ENCODE measurements around the gene BUB3. TPM values are rescaled to one million over a fixed set of nuclear protein-coding genes. Genes with fewer than 3 reads are reported as not detected.

The BUB3 gene
- total and polyA plus RNA-seq, 2 experiments from 2014 or later: 92.0 to 131 TPM

DNA sequence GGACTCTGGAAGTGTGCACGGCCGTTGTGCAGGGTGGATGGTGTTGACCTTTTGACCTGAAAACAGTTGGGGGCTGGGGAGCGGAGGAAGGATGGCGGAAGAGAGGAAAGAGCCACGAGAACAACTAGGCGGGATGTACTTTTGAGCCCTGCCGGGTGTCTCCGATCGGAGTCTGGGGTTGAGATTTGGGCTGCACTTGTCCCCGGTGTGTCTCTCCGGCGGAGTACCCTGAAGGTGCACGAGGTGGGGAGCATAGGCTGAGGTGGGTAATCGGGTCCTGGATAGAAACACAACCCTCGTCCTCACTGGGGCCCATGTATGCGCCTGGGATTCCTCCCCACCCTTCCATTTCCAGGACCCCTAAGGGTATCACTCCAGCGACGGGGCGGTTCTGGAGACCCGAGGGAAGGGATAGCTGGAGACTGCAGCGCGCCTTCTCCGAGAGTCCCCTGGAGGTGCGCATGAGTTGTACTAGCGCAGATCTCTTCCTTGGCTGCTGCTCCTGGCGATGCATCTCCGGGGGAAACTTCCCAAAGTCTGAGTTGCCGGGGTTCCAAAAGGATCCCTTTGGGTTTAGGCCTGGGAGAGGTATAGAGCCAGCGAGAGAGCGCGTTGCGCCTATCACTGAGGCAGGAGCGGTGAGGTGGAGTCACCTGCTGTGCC, 10.9 kb upstream of the BUB3 start:
- Histone ChIP-seq H2AFZ (no peak overlapping the region), H3K4me1 (ENCODE audit: insufficient read depth) (no peaks in the 10 kb centered on the region), H4K20me1 (ENCODE audit: insufficient read depth, poor library complexity, severe bottlenecking) (no peaks in the 10 kb centered on the region), H3K27ac (no peak overlapping the region), H3K9me3 (ENCODE audit: low read depth) (no peaks in the 10 kb centered on the region), H3K4me2 (no peak overlapping the region), H3K79me2 (no peaks in the 10 kb centered on the region), H3K27me3 (peaks cover 98% of the 10 kb centered on the region), H3K36me3 (replicated peaks; ENCODE audit: insufficient read depth, low read depth) (no peaks in the 10 kb centered on the region), H3K9me2 (replicated peaks; ENCODE audit: insufficient read depth) (no peaks in the 10 kb centered on the region), H3K4me3 (no peak overlapping the region)
- 3% methylated on average over 33 of the region's 33 CpGs for WGBS (ENCODE audit: low lambda C conversion rate, missing lambda C conversion rate)
- DNase-seq (ENCODE audit: low spot score): no peak
- TF ChIP-seq CTCF (IDR thresholded peaks at IDR 0.05; ENCODE audit: poor library complexity) (no peak), EZH2 (IDR thresholded peaks at IDR 0.05; ENCODE audit: borderline replicate concordance) (peak; percentile 57), EZH2phosphoT487 (IDR thresholded peaks at IDR 0.05; ENCODE audit: low read depth, severe bottlenecking, unreplicated experiment) (no peak)

GRCh38 chr10:123143825-123144168, 10.4 kb upstream of the BUB3 start:
- 8% methylated on average over 10 of the region's 10 CpGs for WGBS (ENCODE audit: low lambda C conversion rate, missing lambda C conversion rate)
- Histone ChIP-seq H3K36me3 (replicated peaks; ENCODE audit: insufficient read depth, low read depth) (no peaks in the 10 kb centered on the region), H3K4me1 (ENCODE audit: insufficient read depth) (no peaks in the 10 kb centered on the region), H3K27ac (no peak overlapping the region), H4K20me1 (ENCODE audit: insufficient read depth, poor library complexity, severe bottlenecking) (no peaks in the 10 kb centered on the region), H3K79me2 (no peaks in the 10 kb centered on the region), H3K27me3 (peaks cover 98% of the 10 kb centered on the region), H3K4me3 (no peak overlapping the region), H3K9me2 (replicated peaks; ENCODE audit: insufficient read depth) (no peaks in the 10 kb centered on the region), H2AFZ (no peak overlapping the region), H3K9me3 (ENCODE audit: low read depth) (no peaks in the 10 kb centered on the region), H3K4me2 (no peak overlapping the region)
- DNase-seq (ENCODE audit: low spot score): no peak
- TF ChIP-seq CTCF (IDR thresholded peaks at IDR 0.05; ENCODE audit: poor library complexity): no peak
- TF ChIP-seq EZH2 (IDR thresholded peaks at IDR 0.05; ENCODE audit: borderline replicate concordance): no peak
- no peak for TF ChIP-seq EZH2phosphoT487 (IDR thresholded peaks at IDR 0.05; ENCODE audit: low read depth, severe bottlenecking, unreplicated experiment)

DNA sequence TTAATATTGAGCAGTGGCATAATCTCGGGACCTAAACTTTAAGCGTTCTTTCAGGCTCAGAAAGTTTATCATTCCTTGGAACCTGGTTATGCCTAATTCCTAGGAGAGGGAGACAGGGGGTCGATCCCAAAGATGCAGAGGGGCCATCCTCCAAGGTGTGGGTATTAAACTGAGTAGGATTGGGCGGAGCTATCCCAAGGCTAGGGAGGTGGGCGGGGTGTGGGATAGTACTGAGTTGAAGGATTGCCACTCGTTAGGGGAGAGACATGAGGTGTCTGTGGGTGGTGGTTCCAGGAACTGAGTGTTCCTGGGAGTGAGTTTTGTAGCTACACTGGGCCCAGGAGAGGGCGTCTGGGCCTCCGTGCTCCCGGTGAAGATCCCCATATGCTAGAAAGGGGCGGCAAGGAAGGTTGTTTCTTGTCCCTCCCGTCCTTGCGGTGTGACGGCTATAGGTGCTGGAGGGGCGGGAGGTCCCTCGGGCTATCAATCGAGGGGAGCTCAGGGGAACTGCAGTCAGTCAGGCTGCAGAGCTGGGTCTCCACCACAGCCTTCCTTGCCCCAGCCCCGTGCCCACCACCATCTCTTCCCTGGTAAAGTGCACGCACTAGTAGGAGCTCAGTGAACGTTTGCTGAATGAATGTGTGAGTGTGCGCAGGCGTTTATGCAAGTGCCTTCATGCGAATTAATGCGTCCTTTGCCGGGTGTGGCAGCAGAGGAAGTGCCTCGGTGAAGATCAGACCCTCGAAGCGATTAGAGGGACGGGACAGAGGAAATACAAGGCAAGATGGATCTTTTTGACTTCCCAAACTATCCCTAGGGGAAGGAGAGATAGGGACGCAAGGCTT, 9.3 kb upstream of the BUB3 start:
- H3K4me2 ChIP-seq: no peak overlapping the region
- no peak overlapping the region for H3K27ac ChIP-seq
- no peaks in the 10 kb centered on the region for H3K79me2 ChIP-seq
- H3K4me1 ChIP-seq (ENCODE audit: insufficient read depth): peaks cover under 1% of the 10 kb centered on the region
- WGBS (ENCODE audit: low lambda C conversion rate, missing lambda C conversion rate): 5% methylated on average over 29 of the region's 29 CpGs
- DNase-seq (ENCODE audit: low spot score): no peak
- no peaks in the 10 kb centered on the region for H3K9me2 ChIP-seq (replicated peaks; ENCODE audit: insufficient read depth)
- H4K20me1 ChIP-seq (ENCODE audit: insufficient read depth, poor library complexity, severe bottlenecking): no peaks in the 10 kb centered on the region
- no peak overlapping the region for H3K4me3 ChIP-seq
- no peaks in the 10 kb centered on the region for H3K36me3 ChIP-seq (replicated peaks; ENCODE audit: insufficient read depth, low read depth)
- no peak overlapping the region for H2AFZ ChIP-seq
- no peaks in the 10 kb centered on the region for H3K9me3 ChIP-seq (ENCODE audit: low read depth)
- TF ChIP-seq EZH2phosphoT487 (IDR thresholded peaks at IDR 0.05; ENCODE audit: low read depth, severe bottlenecking, unreplicated experiment) (peak; percentile 61), CTCF (IDR thresholded peaks at IDR 0.05; ENCODE audit: poor library complexity) (no peak), EZH2 (IDR thresholded peaks at IDR 0.05; ENCODE audit: borderline replicate concordance) (peak; percentile 78)
- peaks cover 100% of the 10 kb centered on the region for H3K27me3 ChIP-seq

Measured in hepatocyte (in vitro differentiated cells).